ENCODE measurements around the gene BCL11B.

BCL11B gene

GRCh38 chr14:99129998-99130397 lies 142.0 kb downstream of the BCL11B start:
- DNase-seq = no peak

GRCh38 chr14:99129211-99129696 lies 142.7 kb downstream of the BCL11B start:
- DNase-seq = no peak

GRCh38 chr14:99128185-99128584 lies 143.8 kb downstream of the BCL11B start:
- DNase-seq = no peak

- no peak for DNase-seq
Observed at GRCh38 chr14:99127651-99128167, 144.3 kb downstream of the BCL11B start.

GRCh38 chr14:99125616-99126431 lies 146.2 kb downstream of the BCL11B start:
- DNase-seq = no peak

GRCh38 chr14:99125113-99125512 lies 146.9 kb downstream of the BCL11B start:
- DNase-seq = no peak

- DNase-seq = no peak
Observed at GRCh38 chr14:99124482-99125105, 147.4 kb downstream of the BCL11B start.

GRCh38 chr14:99123208-99123870 lies 148.7 kb downstream of the BCL11B start:
- DNase-seq = no peak

GRCh38 chr14:99122521-99123125 lies 149.4 kb downstream of the BCL11B start:
- DNase-seq = no peak

- DNase-seq = no peak
Observed at GRCh38 chr14:99121319-99121875, 150.6 kb downstream of the BCL11B start.

GRCh38 chr14:99120526-99121318 lies 151.3 kb downstream of the BCL11B start:
- no peak for DNase-seq

- DNase-seq = no peak
Observed at GRCh38 chr14:99119554-99120525, 152.2 kb downstream of the BCL11B start.
